Amniotic stem cell (primary cell): ENCODE results near the gene SHISAL1.
"Not testable (repeated sequence)": the region's sequence is repeated elsewhere in the genome, so short reads cannot be mapped to it uniquely, and the experiment has no call there.

Experiments
- DNase-seq: peaks from one replicate; lab custom pipeline; 2025; lab: John Stamatoyannopoulos, UW

The SHISAL1 gene

GRCh38 chr22:44328326-44328725, 15.6 kb upstream of the SHISAL1 start:
- no peak for DNase-seq

GRCh38 chr22:44326491-44326885, 13.7 kb upstream of the SHISAL1 start:
- no peak for DNase-seq

GRCh38 chr22:44325718-44326490, 13.2 kb upstream of the SHISAL1 start:
- DNase-seq: peak; percentile 40

- DNase-seq: not testable (repeated sequence)
Observed at GRCh38 chr22:44323140-44323790, 10.5 kb upstream of the SHISAL1 start.

GRCh38 chr22:44319685-44320084, 6.9 kb upstream of the SHISAL1 start:
- DNase-seq: no peak

GRCh38 chr22:44318751-44319150, 6.0 kb upstream of the SHISAL1 start:
- no peak for DNase-seq

GRCh38 chr22:44317886-44318637, 5.3 kb upstream of the SHISAL1 start:
- DNase-seq: no peak

- no peak for DNase-seq
Observed at GRCh38 chr22:44317123-44317444, 4.3 kb upstream of the SHISAL1 start.

- no peak for DNase-seq
Observed at GRCh38 chr22:44316393-44317122, 3.8 kb upstream of the SHISAL1 start.

- no peak for DNase-seq
Observed at GRCh38 chr22:44314425-44315067, 1.8 kb upstream of the SHISAL1 start.

GRCh38 chr22:44313385-44314006, 745 bp upstream of the SHISAL1 start:
- DNase-seq: no peak

GRCh38 chr22:44311855-44312170, 938 bp downstream of the SHISAL1 start:
- DNase-seq: no peak

GRCh38 chr22:44311104-44311854, 1.5 kb downstream of the SHISAL1 start:
- no peak for DNase-seq

- DNase-seq: no peak
Observed at GRCh38 chr22:44309647-44310046, 3.1 kb downstream of the SHISAL1 start.

GRCh38 chr22:44309137-44309536, 3.6 kb downstream of the SHISAL1 start:
- DNase-seq: peak; percentile 85

GRCh38 chr22:44307509-44308169, 5.1 kb downstream of the SHISAL1 start:
- DNase-seq: no peak

GRCh38 chr22:44305888-44306287, 6.9 kb downstream of the SHISAL1 start:
- DNase-seq: no peak

GRCh38 chr22:44305455-44305854, 7.3 kb downstream of the SHISAL1 start:
- DNase-seq: no peak

GRCh38 chr22:44304911-44305310, 7.8 kb downstream of the SHISAL1 start:
- no peak for DNase-seq

GRCh38 chr22:44304354-44304753, 8.4 kb downstream of the SHISAL1 start:
- no peak for DNase-seq
